NB4 (cell line): ENCODE results near the gene TICRR.

Source experiments
- MAX ChIP-seq: IDR thresholded peaks from 2 replicates; pipeline ENCODE4 v1.6.1; 2011; ENCODE audit warnings: low read depth, low read length
- MYC ChIP-seq: IDR thresholded peaks from 2 replicates; pipeline ENCODE4 v1.6.1; 2011; ENCODE audit warnings: low read depth, low read length
- POLR2A ChIP-seq: IDR thresholded peaks from 2 replicates; pipeline ENCODE4 v1.6.1; 2011; ENCODE audit warnings: mild to moderate bottlenecking; ENCODE audit not compliant: insufficient read length; ENCODE audit errors: extremely low read depth
- TF ChIP-seq, protein P1 (sequence below): IDR thresholded peaks from one replicate; pipeline ENCODE4 v1.5.1; 2012; ENCODE audit warnings: low read depth, low read length

GRCh38 chr15:89666184-89666857 lies 91.1 kb downstream of the TICRR start:
- TF ChIP-seq MYC (no peak), MAX (no peak), POLR2A (no peak)
- TF ChIP-seq, protein P1, sequence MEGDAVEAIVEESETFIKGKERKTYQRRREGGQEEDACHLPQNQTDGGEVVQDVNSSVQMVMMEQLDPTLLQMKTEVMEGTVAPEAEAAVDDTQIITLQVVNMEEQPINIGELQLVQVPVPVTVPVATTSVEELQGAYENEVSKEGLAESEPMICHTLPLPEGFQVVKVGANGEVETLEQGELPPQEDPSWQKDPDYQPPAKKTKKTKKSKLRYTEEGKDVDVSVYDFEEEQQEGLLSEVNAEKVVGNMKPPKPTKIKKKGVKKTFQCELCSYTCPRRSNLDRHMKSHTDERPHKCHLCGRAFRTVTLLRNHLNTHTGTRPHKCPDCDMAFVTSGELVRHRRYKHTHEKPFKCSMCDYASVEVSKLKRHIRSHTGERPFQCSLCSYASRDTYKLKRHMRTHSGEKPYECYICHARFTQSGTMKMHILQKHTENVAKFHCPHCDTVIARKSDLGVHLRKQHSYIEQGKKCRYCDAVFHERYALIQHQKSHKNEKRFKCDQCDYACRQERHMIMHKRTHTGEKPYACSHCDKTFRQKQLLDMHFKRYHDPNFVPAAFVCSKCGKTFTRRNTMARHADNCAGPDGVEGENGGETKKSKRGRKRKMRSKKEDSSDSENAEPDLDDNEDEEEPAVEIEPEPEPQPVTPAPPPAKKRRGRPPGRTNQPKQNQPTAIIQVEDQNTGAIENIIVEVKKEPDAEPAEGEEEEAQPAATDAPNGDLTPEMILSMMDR, result no peak
